HepG2 (cell line): ENCODE measurements around the gene VSIG10L. TPM values are rescaled to one million over a fixed set of nuclear protein-coding genes. Genes with fewer than 3 reads are reported as not detected.
A peak's percentile ranks its signal among the peaks of the same experiment; 100 is the strongest.

Source experiments
- FOXK2 ChIP-seq: fragments of 450-650 bp; IDR thresholded peaks from 2 replicates; pipeline ENCODE4 v1.6.1; 2016
- HNRNPH1 ChIP-seq: fragments of 200-400 bp; formaldehyde crosslinking; optimal IDR thresholded peaks from 2 replicates; pipeline ENCODE3; 2017; ENCODE audit warnings: mild to moderate bottlenecking, low read depth, low read length
- IKZF1 ChIP-seq: fragments of 450-650 bp; IDR thresholded peaks from 2 replicates; pipeline ENCODE4 v1.7.1; 2016
- MAFK ChIP-seq, 2 experiments: IDR thresholded peaks in 1 of 2; conservative IDR thresholded peaks in 1 of 2; 2 replicates each; pipeline ENCODE4 v1.6.1; 2011; ENCODE audit warnings: improper control_type of control experiment in 2 of 2, low read length in 2 of 2
- MEIS2 ChIP-seq: sonication (generic); formaldehyde crosslinking; IDR thresholded peaks from 2 replicates; pipeline ENCODE4 v1.9.0; 2021; ENCODE audit warnings: mild to moderate bottlenecking, missing genetic modification reagents
- NR1H2 ChIP-seq: sonication (generic); formaldehyde crosslinking; IDR thresholded peaks from 2 replicates; pipeline ENCODE4 v1.8.1; 2022; ENCODE audit warnings: low read depth, missing genetic modification reagents, borderline replicate concordance
- POLR2AphosphoS5 ChIP-seq: IDR thresholded peaks from 2 replicates; pipeline ENCODE4 v1.6.1; 2012; ENCODE audit warnings: low read depth, low read length
- PRPF4 ChIP-seq: fragments of 200-400 bp; formaldehyde crosslinking; IDR thresholded peaks from 2 replicates; pipeline ENCODE4 v1.6.1; 2016; ENCODE audit warnings: low read length, low read depth; ENCODE audit not compliant: poor library complexity, severe bottlenecking
- SRF ChIP-seq: IDR thresholded peaks from 2 replicates; pipeline ENCODE4 v1.6.1; 2011; ENCODE audit warnings: mild to moderate bottlenecking, low read depth, low read length, moderate library complexity
- SUZ12 ChIP-seq: fragments of 150-350 bp; IDR thresholded peaks from 2 replicates; pipeline ENCODE4 v1.6.1; 2014; ENCODE audit warnings: low read depth, low read length
- ZNF337 ChIP-seq: sonication (generic); formaldehyde crosslinking; IDR thresholded peaks from 2 replicates; pipeline ENCODE4 v1.5.1; 2020; ENCODE audit warnings: missing genetic modification reagents, low read depth, mild to moderate bottlenecking, borderline replicate concordance
- ZNF562 ChIP-seq: sonication (generic); formaldehyde crosslinking; IDR thresholded peaks from 2 replicates; pipeline ENCODE4 v1.8.0; 2022; ENCODE audit warnings: missing genetic modification reagents, borderline replicate concordance
- ZNF607 ChIP-seq: sonication (generic); formaldehyde crosslinking; IDR thresholded peaks from 2 replicates; pipeline ENCODE4 v1.5.1; 2020; ENCODE audit warnings: missing genetic modification reagents, mild to moderate bottlenecking, borderline replicate concordance
- ZNF660 ChIP-seq: sonication (generic); formaldehyde crosslinking; IDR thresholded peaks from 2 replicates; pipeline ENCODE4 v1.5.1; 2020; ENCODE audit warnings: mild to moderate bottlenecking, low read depth, missing genetic modification reagents, borderline replicate concordance
- ZNF781 ChIP-seq: sonication (generic); formaldehyde crosslinking; IDR thresholded peaks from 2 replicates; pipeline ENCODE4 v1.5.1; 2020; ENCODE audit warnings: borderline replicate concordance, mild to moderate bottlenecking, missing genetic modification reagents; ENCODE audit errors: not compliant biosample characterization
- ZSCAN25 ChIP-seq: sonication (generic); formaldehyde crosslinking; IDR thresholded peaks from 2 replicates; pipeline ENCODE4 v1.8.0; 2022; ENCODE audit warnings: mild to moderate bottlenecking, missing genetic modification reagents
- ZSCAN30 ChIP-seq: sonication (generic); formaldehyde crosslinking; IDR thresholded peaks from 2 replicates; pipeline ENCODE4 v1.5.0; 2020; ENCODE audit warnings: mild to moderate bottlenecking, missing genetic modification reagents
- polyA plus RNA-seq, 8 experiments: library from polyadenylated mRNA; depleted of rRNA in 3 of 8; stranded (reverse) in 7 of 8; unstranded in 1 of 8; fragments of >200 nt; fragmentation: Illumina TruSeq in 4 of 8; extraction: Trizol in 4 of 8; gene quantifications; 2 replicates each; pipeline versions ENCODE4 v1.2.1 to v1.2.3, GENCODE V29; 2011 to 2016; ENCODE audit warnings: low read depth in 4 of 8, missing spikeins in 1 of 8, mixed read lengths in 1 of 8; ENCODE audit not compliant: insufficient read depth in 1 of 8
- total RNA-seq, 5 experiments: library from RNA; depleted of rRNA; stranded (reverse); fragments of >200 nt; fragmentation: Illumina TruSeq; extraction: Trizol; gene quantifications; 2 replicates each; pipeline ENCODE4 v1.2.3, GENCODE V29; 2016; ENCODE audit warnings: low read depth in 1 of 5
- TF ChIP-seq, protein P1 (sequence below): sonication (generic); formaldehyde crosslinking; IDR thresholded peaks from 2 replicates; pipeline ENCODE4 v1.4.0; 2020; ENCODE audit warnings: missing genetic modification reagents
- TF ChIP-seq, protein P2 (sequence below): sonication (generic); formaldehyde crosslinking; IDR thresholded peaks from 2 replicates; pipeline ENCODE4 v1.4.0; 2020; ENCODE audit warnings: low read depth, missing genetic modification reagents
- TF ChIP-seq, protein P3 (sequence below): sonication (generic); formaldehyde crosslinking; IDR thresholded peaks from 2 replicates; pipeline ENCODE4 v1.8.1; 2023; ENCODE audit warnings: missing genetic modification reagents, mild to moderate bottlenecking, borderline replicate concordance

VSIG10L gene
- total and polyA plus RNA-seq, 2 of the 13 experiments (the other 11 are each of a cell fraction or from before 2014, with no cell fraction given) = 2.7 to 8.5 TPM

DNA sequence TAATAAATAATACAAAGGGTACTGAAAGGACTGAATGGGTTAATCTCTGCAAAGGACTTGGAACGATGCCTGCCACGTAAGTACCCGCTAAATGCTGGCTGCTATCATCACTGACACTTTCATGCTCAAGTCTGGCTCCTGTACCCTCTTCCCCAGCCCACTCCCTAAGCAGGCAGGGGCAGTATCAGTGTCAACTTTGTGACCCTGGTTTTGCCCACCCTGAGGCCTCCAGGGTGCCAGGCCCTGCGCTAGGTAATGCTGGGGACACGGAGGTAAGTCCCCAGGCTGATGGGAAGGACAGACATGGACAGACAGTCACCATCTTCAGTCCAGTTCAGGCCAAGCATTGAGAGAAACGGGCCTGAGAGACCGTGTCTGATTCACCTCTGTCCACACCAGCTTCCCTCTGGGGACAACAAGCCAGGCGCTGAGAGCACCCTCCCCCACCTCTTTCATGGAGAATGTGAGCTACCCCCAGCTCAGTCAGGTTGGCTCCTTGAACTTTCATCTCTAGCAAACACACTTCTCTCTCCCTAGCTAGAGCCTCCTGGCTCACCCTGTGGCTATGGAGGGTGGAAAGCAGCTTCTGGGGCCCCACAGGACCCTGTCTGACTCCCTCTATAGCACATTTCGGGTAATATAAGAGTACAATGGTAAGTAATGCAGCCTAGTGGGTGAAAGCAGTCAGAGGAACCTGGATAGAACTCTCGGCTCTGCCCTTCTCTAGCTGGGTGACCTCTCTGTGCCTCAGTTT, 23.4 kb upstream of the VSIG10L start (continued):
- peak; percentile 84 for TF ChIP-seq PRPF4
- no peak for TF ChIP-seq NR1H2
- no peak for TF ChIP-seq ZNF562 (CRISPR knock-in tag)
- no peak for TF ChIP-seq ZNF337 (CRISPR knock-in tag)
- TF ChIP-seq, protein P1, sequence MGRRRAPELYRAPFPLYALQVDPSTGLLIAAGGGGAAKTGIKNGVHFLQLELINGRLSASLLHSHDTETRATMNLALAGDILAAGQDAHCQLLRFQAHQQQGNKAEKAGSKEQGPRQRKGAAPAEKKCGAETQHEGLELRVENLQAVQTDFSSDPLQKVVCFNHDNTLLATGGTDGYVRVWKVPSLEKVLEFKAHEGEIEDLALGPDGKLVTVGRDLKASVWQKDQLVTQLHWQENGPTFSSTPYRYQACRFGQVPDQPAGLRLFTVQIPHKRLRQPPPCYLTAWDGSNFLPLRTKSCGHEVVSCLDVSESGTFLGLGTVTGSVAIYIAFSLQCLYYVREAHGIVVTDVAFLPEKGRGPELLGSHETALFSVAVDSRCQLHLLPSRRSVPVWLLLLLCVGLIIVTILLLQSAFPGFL (CRISPR knock-in tag) = no peak
- peak; percentile 55; the same call in 1 of the 2 replicates for TF ChIP-seq ZNF607 (CRISPR knock-in tag)
- no peak for TF ChIP-seq SUZ12
- TF ChIP-seq MEIS2 (CRISPR knock-in tag) = 0 out of 2 replicates have a peak, but pooled peaks have one; percentile 14
- no peak for TF ChIP-seq MAFK (conservative IDR thresholded peaks at IDR 0.05 in 1 of 2, IDR thresholded peaks at IDR 0.05 in 1 of 2; ENCODE audit: low read length in 2 of 2)
- peak; percentile 76 for TF ChIP-seq POLR2AphosphoS5
- no peak for TF ChIP-seq ZNF660 (CRISPR knock-in tag)
- TF ChIP-seq FOXK2 = peak; percentile 85
- TF ChIP-seq ZSCAN25 = peak; percentile 50; the same call in 1 of the 2 replicates
- peak; percentile 85 for TF ChIP-seq HNRNPH1
- TF ChIP-seq ZSCAN30 (CRISPR knock-in tag) = no peak
- TF ChIP-seq IKZF1 = no peak
- TF ChIP-seq, protein P2, sequence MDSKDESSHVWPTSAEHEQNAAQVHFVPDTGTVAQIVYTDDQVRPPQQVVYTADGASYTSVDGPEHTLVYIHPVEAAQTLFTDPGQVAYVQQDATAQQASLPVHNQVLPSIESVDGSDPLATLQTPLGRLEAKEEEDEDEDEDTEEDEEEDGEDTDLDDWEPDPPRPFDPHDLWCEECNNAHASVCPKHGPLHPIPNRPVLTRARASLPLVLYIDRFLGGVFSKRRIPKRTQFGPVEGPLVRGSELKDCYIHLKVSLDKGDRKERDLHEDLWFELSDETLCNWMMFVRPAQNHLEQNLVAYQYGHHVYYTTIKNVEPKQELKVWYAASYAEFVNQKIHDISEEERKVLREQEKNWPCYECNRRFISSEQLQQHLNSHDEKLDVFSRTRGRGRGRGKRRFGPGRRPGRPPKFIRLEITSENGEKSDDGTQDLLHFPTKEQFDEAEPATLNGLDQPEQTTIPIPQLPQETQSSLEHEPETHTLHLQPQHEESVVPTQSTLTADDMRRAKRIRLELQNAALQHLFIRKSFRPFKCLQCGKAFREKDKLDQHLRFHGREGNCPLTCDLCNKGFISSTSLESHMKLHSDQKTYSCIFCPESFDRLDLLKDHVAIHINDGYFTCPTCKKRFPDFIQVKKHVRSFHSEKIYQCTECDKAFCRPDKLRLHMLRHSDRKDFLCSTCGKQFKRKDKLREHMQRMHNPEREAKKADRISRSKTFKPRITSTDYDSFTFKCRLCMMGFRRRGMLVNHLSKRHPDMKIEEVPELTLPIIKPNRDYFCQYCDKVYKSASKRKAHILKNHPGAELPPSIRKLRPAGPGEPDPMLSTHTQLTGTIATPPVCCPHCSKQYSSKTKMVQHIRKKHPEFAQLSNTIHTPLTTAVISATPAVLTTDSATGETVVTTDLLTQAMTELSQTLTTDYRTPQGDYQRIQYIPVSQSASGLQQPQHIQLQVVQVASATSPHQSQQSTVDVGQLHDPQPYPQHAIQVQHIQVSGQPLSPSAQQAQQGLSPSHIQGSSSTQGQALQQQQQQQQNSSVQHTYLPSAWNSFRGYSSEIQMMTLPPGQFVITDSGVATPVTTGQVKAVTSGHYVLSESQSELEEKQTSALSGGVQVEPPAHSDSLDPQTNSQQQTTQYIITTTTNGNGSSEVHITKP (CRISPR knock-in tag) = peak; percentile 65; the same call in 1 of the 2 replicates
- no peak for TF ChIP-seq ZNF781 (CRISPR knock-in tag)
- TF ChIP-seq, protein P3, sequence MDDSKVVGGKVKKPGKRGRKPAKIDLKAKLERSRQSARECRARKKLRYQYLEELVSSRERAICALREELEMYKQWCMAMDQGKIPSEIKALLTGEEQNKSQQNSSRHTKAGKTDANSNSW (CRISPR knock-in tag) = 0 out of 2 replicates have a peak, but pooled peaks have one; percentile 37
- no peak for TF ChIP-seq SRF
